ENCODE measurements around the gene CYP4V2.

GRCh38 chr4:186158966-186159365, 32.4 kb upstream of the CYP4V2 start:
- TF ChIP-seq POLR2A (IDR thresholded peaks at IDR 0.05; ENCODE audit: low read depth, low read length) (no peak), POLR2AphosphoS5 (IDR thresholded peaks at IDR 0.05; ENCODE audit: low read depth, low read length) (no peak), TAF1 (IDR thresholded peaks at IDR 0.05; ENCODE audit: borderline replicate concordance, low read depth, low read length) (no peak)
